A673 (cell line): ENCODE data around the gene GRIK4. TPM values are rescaled to one million over a fixed set of nuclear protein-coding genes. Genes with fewer than 3 reads are reported as not detected.

Experiments
- BruUV-seq: library from RNA; stranded (reverse); fragments of 400-500 nt; replicated peaks from 2 replicates; lab custom pipeline; 2021; lab: Mats Ljungman, UMichigan
- CTCF ChIA-PET: fragments of 300-600 bp; sonication (Branson Sonifier 250); formaldehyde crosslinking; loops from one replicate; lab custom pipeline; 2022; ENCODE audit warnings: antibody characterized with exemption; lab: Charles Lee
- POLR2A ChIA-PET: fragments of 300-600 bp; sonication (Branson Sonifier 250); formaldehyde crosslinking; loops from one replicate; lab custom pipeline; 2022; ENCODE audit warnings: antibody characterized with exemption; ENCODE audit not compliant: low non-redundant PET; lab: Charles Lee
- DNase-seq: peaks from one replicate; pipeline ENCODE4 v3.0.0-alpha.2; 2015; ENCODE audit warnings: low spot score
- H3K27ac ChIP-seq: fragments of 200-600 bp; sonication (generic); 2 replicates; pipeline ENCODE4 v1.5.1; 2016; ENCODE audit warnings: mixed run types, low read depth, mild to moderate bottlenecking, mixed read lengths, antibody characterized with exemption, low read length; ENCODE audit not compliant: poor library complexity, severe bottlenecking
- H3K27me3 ChIP-seq: fragments of 200-600 bp; sonication (generic); replicated peaks from 2 replicates; pipeline ENCODE4 v1.6.1; 2017; ENCODE audit warnings: mixed run types, low read depth, mild to moderate bottlenecking, mixed read lengths, antibody characterized with exemption, low read length; ENCODE audit not compliant: insufficient read depth, poor library complexity
- H3K36me3 ChIP-seq: fragments of 200-600 bp; sonication (generic); 2 replicates; pipeline ENCODE4 v1.6.1; 2016; ENCODE audit warnings: mixed run types, mild to moderate bottlenecking, mixed read lengths, antibody characterized with exemption, low read length; ENCODE audit not compliant: insufficient read depth, poor library complexity, severe bottlenecking
- H3K4me1 ChIP-seq: fragments of 200-600 bp; sonication (generic); 2 replicates; pipeline ENCODE4 v1.6.1; 2017; ENCODE audit warnings: mixed run types, mild to moderate bottlenecking, mixed read lengths, antibody characterized with exemption, low read length; ENCODE audit not compliant: insufficient read depth, poor library complexity, severe bottlenecking
- H3K4me3 ChIP-seq: fragments of 200-600 bp; sonication (generic); 2 replicates; pipeline ENCODE4 v1.5.1; 2016; ENCODE audit warnings: low read depth, mixed run types, mild to moderate bottlenecking, mixed read lengths, low read length; ENCODE audit not compliant: poor library complexity, severe bottlenecking
- H3K9me3 ChIP-seq: fragments of 200-600 bp; sonication (generic); 2 replicates; pipeline ENCODE4 v1.6.1; 2016; ENCODE audit warnings: mixed run types, low read depth, mild to moderate bottlenecking, mixed read lengths, antibody characterized with exemption, low read length; ENCODE audit not compliant: poor library complexity, severe bottlenecking
- EZH2 ChIP-seq: fragments of 200-600 bp; sonication (generic); IDR thresholded peaks from 2 replicates; pipeline ENCODE4 v1.6.1; 2017; ENCODE audit warnings: borderline replicate concordance, low read depth, mild to moderate bottlenecking, mixed read lengths, antibody characterized with exemption, low read length; ENCODE audit not compliant: poor library complexity, severe bottlenecking
- intact Hi-C: fragments of 100-400 bp; cut with micrococcal nuclease; formaldehyde crosslinking; loops from one replicate; pipeline ENCODE4 v1.10.0; 2022; ENCODE audit not compliant: unreplicated experiment
- total RNA-seq: library from RNA; stranded (reverse); gene quantifications from 2 replicates; pipeline ENCODE4 v1.2.3, GENCODE V29; 2021
- TF ChIP-seq, protein P1 (sequence below): fragments of 300-800, 200-600 bp; sonication (generic); conservative IDR thresholded peaks from 2 replicates; pipeline ENCODE4 v1.5.1; 2017; ENCODE audit warnings: low read depth, mild to moderate bottlenecking, antibody characterized with exemption, low read length, moderate library complexity, mixed read lengths

Gene GRIK4
- total RNA-seq, 1 experiment from 2014 or later, result not detected

DNA sequence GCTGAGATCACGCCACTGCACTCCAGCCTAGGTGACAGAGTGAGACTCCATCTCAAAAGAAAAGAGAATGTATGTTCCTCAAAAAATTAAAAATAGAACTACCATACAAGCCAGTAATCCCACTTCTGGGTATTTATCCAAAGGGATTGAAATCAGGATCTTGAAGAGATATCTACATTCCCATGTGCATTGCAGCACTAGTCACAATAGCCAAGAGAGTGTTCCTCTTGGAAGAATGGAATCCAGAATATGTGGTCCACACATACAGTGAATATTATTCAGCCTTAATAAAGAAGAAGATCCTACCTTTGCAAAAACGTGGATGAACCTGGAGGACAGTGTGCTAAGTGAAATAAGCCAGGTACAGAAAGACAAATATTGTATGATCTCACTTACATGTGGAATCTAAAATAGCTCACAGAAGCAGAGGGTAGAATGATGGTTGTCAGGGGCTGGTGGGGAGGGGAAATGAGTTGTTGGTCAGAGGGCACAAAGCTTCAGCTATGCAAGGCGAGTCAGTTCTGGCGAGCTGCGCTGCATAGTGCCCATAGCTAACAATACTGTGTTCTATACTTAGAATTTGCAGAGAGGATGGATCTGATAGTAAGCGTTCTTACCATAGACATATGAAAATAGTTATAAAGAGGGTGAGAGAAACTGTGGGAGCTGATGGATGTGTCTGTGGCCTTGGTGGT lies 32.1 kb downstream of the GRIK4 start:
- no TSS peak for BruUV-seq
- ChIA-PET CTCF (no interaction called here), POLR2A (no interaction called here)
- no peak for DNase-seq
- H3K9me3 ChIP-seq, result no peaks in the 10 kb centered on the region
- TF ChIP-seq, protein P1, sequence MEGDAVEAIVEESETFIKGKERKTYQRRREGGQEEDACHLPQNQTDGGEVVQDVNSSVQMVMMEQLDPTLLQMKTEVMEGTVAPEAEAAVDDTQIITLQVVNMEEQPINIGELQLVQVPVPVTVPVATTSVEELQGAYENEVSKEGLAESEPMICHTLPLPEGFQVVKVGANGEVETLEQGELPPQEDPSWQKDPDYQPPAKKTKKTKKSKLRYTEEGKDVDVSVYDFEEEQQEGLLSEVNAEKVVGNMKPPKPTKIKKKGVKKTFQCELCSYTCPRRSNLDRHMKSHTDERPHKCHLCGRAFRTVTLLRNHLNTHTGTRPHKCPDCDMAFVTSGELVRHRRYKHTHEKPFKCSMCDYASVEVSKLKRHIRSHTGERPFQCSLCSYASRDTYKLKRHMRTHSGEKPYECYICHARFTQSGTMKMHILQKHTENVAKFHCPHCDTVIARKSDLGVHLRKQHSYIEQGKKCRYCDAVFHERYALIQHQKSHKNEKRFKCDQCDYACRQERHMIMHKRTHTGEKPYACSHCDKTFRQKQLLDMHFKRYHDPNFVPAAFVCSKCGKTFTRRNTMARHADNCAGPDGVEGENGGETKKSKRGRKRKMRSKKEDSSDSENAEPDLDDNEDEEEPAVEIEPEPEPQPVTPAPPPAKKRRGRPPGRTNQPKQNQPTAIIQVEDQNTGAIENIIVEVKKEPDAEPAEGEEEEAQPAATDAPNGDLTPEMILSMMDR, result no peak
- no peak for TF ChIP-seq EZH2
- H3K27ac ChIP-seq, result no peak overlapping the region
- no peaks in the 10 kb centered on the region for H3K27me3 ChIP-seq
- intact Hi-C loops, result no loop called here
- peaks cover 6% of the 10 kb centered on the region for H3K4me1 ChIP-seq
- H3K36me3 ChIP-seq, result no peaks in the 10 kb centered on the region
- H3K4me3 ChIP-seq, result no peak overlapping the region

DNA sequence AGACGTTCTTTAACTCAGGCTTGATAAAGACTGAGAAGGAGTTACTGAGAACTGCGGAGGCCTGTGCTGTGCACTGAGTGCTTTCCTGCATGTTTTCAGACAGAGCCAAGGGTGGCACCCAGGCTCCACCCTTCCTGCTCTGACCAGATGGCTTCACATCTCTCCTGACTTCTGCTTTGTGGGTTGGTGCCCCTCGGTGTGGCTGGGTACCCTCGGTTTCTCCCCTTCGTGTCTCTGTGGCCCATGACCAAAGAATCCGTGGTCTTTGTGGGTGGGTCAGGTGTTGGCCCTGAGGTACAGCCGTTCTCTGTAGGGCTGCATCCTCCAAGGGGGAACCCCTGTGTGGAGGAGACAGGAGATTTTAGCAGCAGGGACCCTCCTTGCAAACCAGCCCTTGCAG lies 34.3 kb downstream of the GRIK4 start:
- H3K4me3 ChIP-seq, result no peak overlapping the region
- H3K36me3 ChIP-seq, result no peaks in the 10 kb centered on the region
- no peaks in the 10 kb centered on the region for H3K9me3 ChIP-seq
- intact Hi-C loops, result no loop called here
- TF ChIP-seq EZH2, result no peak
- TF ChIP-seq, protein P1, result no peak
- H3K4me1 ChIP-seq, result peaks cover 6% of the 10 kb centered on the region
- ChIA-PET POLR2A (no interaction called here), CTCF (no interaction called here)
- H3K27me3 ChIP-seq, result no peaks in the 10 kb centered on the region
- H3K27ac ChIP-seq, result no peak overlapping the region
- DNase-seq, result no peak
- BruUV-seq, result no TSS peak

DNA sequence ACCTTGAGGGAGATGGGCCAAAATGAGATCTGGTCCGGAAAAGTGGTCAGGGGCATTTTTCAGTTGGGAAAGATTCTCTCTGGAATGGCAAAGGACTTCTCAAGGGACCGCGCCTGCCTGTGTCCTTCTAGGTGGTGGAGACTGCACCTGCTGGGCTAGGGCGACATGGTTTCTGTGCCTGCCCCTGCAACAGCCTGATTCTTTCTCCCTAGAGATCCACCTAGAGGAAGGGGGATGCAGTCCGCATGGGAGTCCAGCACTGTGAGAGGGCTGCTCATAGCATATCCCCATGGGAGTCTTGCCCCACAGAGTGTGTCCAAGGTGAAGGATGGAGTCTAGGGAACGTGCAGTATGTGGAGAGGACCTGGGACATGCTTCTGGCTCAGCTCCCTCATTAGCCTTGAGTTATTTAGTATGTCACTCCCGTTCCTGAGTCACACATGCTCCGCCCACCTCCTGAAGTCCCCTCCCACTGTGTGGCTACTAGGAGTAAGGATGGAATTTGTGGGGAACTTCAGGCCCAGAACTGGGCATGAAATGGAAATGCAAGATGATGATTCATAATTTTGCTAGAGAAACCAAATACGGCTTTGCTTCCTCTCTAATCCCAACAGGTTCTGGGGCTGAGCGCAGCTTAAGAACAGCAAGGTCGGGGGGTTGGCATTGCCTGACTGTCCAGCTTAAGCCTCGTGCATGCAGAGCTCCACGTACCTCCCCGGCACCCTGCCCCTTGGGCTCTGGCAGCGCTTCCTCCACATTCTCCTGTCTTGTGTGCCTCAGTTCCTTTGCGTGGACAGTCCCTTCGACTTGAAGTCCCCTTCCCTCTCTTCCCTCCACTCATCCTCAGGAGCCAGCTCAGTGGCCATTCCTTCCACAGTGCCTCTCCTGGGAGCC lies 35.0 kb downstream of the GRIK4 start:
- no peaks in the 10 kb centered on the region for H3K27me3 ChIP-seq
- intact Hi-C loops, result no loop called here
- no peaks in the 10 kb centered on the region for H3K36me3 ChIP-seq
- DNase-seq, result peak; percentile 59
- no TSS peak for BruUV-seq
- ChIA-PET POLR2A (no interaction called here), CTCF (no interaction called here)
- no peak overlapping the region for H3K4me3 ChIP-seq
- no peak overlapping the region for H3K27ac ChIP-seq
- TF ChIP-seq, protein P1, result no peak
- TF ChIP-seq EZH2, result no peak
- H3K9me3 ChIP-seq, result no peaks in the 10 kb centered on the region
- H3K4me1 ChIP-seq, result peaks cover 6% of the 10 kb centered on the region
